Gastroesophageal sphincter (tissue), 4 donors: Measurements from ENCODE around the gene DRAP1. TPM values are rescaled to one million over a fixed set of nuclear protein-coding genes. Genes with fewer than 3 reads are reported as not detected.
"Not testable (repeated sequence)": the region's sequence is repeated elsewhere in the genome, so short reads cannot be mapped to it uniquely, and the experiment has no call there.

Experiments
- ATAC-seq: fragments of 150-250 bp; one replicate; pipeline ENCODE4 v1.9.1; 2016; ENCODE audit warnings: mild to moderate bottlenecking, moderate library complexity
- H3K27ac ChIP-seq, 4 donors: fragments of 200-600 bp; sonication (generic) in 3 of 4; 1 replicate in 3 of 4; 2 replicates in 1 of 4; pipeline ENCODE4 v1.5.1; 2016 to 2019
- H3K27me3 ChIP-seq: fragments of 200-600 bp; sonication (generic); one replicate; pipeline ENCODE4 v1.5.1; 2019
- H3K36me3 ChIP-seq, 2 donors: fragments of 200-600 bp; sonication (generic); one replicate each; pipeline ENCODE4 v1.5.1; 2019; ENCODE audit warnings: control low read depth in 1 of 2
- H3K4me1 ChIP-seq, 3 donors: fragments of 200-600 bp; sonication (generic); 1 replicate in 2 of 3; 2 replicates in 1 of 3; pipeline ENCODE4 v1.5.1; 2016 to 2019; ENCODE audit warnings: control low read depth in 2 of 3
- H3K4me3 ChIP-seq, 2 donors: fragments of 200-600 bp; sonication (generic); one replicate each; pipeline ENCODE4 v1.5.1; 2019; ENCODE audit warnings: mild to moderate bottlenecking in 1 of 2, moderate library complexity in 1 of 2
- H3K9me3 ChIP-seq, 3 donors: fragments of 200-600 bp; sonication (generic); one replicate each; pipeline ENCODE4 v1.5.1; 2017 to 2019; ENCODE audit warnings: control low read depth in 2 of 3
- CTCF ChIP-seq, 4 experiments: fragments of 200-600 bp in 2 of 4; fragments of 450-650 bp in 2 of 4; sonication (generic) in 1 of 4; IDR thresholded peaks; one replicate each; pipeline ENCODE4 v1.5.1; 2017 to 2019; ENCODE audit warnings: antibody characterized with exemption in 4 of 4, mild to moderate bottlenecking in 2 of 4, moderate library complexity in 2 of 4
- EP300 ChIP-seq: sonication (generic); formaldehyde crosslinking; IDR thresholded peaks from one replicate; pipeline ENCODE4 v1.6.1; 2017; ENCODE audit warnings: antibody characterized with exemption, mild to moderate bottlenecking
- POLR2A ChIP-seq, 2 donors: fragments of 450-650 bp; IDR thresholded peaks; one replicate each; pipeline ENCODE4 v1.6.1; 2017; ENCODE audit warnings: antibody characterized with exemption in 2 of 2, mild to moderate bottlenecking in 2 of 2, moderate library complexity in 1 of 2
- POLR2AphosphoS5 ChIP-seq: sonication (generic); formaldehyde crosslinking; IDR thresholded peaks from one replicate; pipeline ENCODE4 v1.6.1; 2017; ENCODE audit warnings: antibody characterized with exemption
- WGBS, 2 donors: methylation state at CpG; one replicate each; pipeline ENCODE4 v1.1.5; 2018; ENCODE audit warnings: low coverage in 1 of 2; 5-methylcytosine and 5-hydroxymethylcytosine counted together
- total RNA-seq, 4 donors: library from RNA; depleted of rRNA; stranded (reverse); fragments of >200 nt; gene quantifications; one replicate each; pipeline ENCODE4 v1.1.0, GENCODE V29; 2016

The DRAP1 gene
- total RNA-seq, 4 donors from 2014 or later = 80.2 to 118 (median 98.8) TPM

- WGBS, 2 donors = 5% methylated on average over 11 of the region's 57 CpGs; no CpG with 5 or more reads in 1 of the 2 donors
- no peak for ATAC-seq
- peak overlapping the region; percentile 82 to 99 (median 95) for H3K27ac ChIP-seq
- peak overlapping the region; percentile 48 to 86 for H3K4me3 ChIP-seq
- no peaks in the 10 kb centered on the region for H3K27me3 ChIP-seq
- H3K4me1 ChIP-seq = peaks cover 0 to 74% (median 38%) of the 10 kb centered on the region in 3 donors
- TF ChIP-seq POLR2AphosphoS5 (no peak), POLR2A (IDR thresholded peaks at IDR 0.05) (peak in 1 of 2 donors; percentile 17), CTCF (IDR thresholded peaks at IDR 0.05) (peak in 2 of 4 experiments; percentile 3 to 48)
- peaks cover 0 to 7% of the 10 kb centered on the region in 2 donors for H3K36me3 ChIP-seq
- no peaks in the 10 kb centered on the region for H3K9me3 ChIP-seq
These were observed 27.7 kb upstream of the DRAP1 start for GRCh38 chr11:65891219-65892136.

- Histone ChIP-seq H3K4me3 (peak overlapping the region in 1 of 2 donors; percentile 86), H3K4me1 (peaks cover 0 to 67% (median 37%) of the 10 kb centered on the region in 3 donors), H3K27ac (peak overlapping the region; percentile 82 to 99 (median 95))
- H3K9me3 ChIP-seq, ATAC-seq, H3K36me3 ChIP-seq, H3K27me3 ChIP-seq: not testable (repeated sequence)
- WGBS, 2 donors = 55% methylated on average over 5 of the region's 5 CpGs; no CpG with 5 or more reads in 1 of the 2 donors
These were observed 27.1 kb upstream of the DRAP1 start for GRCh38 chr11:65892137-65892540.

GRCh38 chr11:65892661-65893317, 26.4 kb upstream of the DRAP1 start:
- TF ChIP-seq EP300 = no peak
- TF ChIP-seq POLR2A (IDR thresholded peaks at IDR 0.05) = no peak
- no peak for TF ChIP-seq CTCF (IDR thresholded peaks at IDR 0.05)
- no peak for TF ChIP-seq POLR2AphosphoS5
- Histone ChIP-seq H3K27me3 (no peaks in the 10 kb centered on the region), H3K4me3 (peak overlapping the region in 1 of 2 donors; percentile 86), H3K36me3 (no peaks in the 10 kb centered on the region), H3K4me1 (peaks cover 0 to 61% (median 30%) of the 10 kb centered on the region in 3 donors), H3K9me3 (no peaks in the 10 kb centered on the region), H3K27ac (peak overlapping the region; percentile 82 to 99 (median 95))
- 76 to 82% methylated on average over 5 to 6 of the region's 10 CpGs for WGBS, 2 donors
- ATAC-seq = no peak

GRCh38 chr11:65894034-65894591, 25.1 kb upstream of the DRAP1 start:
- ATAC-seq = no peak
- TF ChIP-seq POLR2A (IDR thresholded peaks at IDR 0.05) = peak; percentile 14 to 26
- no peak for TF ChIP-seq EP300
- H3K36me3 ChIP-seq = no peaks in the 10 kb centered on the region
- H3K27ac ChIP-seq = peak overlapping the region; percentile 65 to 99 (median 95)
- H3K9me3 ChIP-seq = no peaks in the 10 kb centered on the region
- peaks cover 3% of the 10 kb centered on the region for H3K27me3 ChIP-seq
- H3K4me3 ChIP-seq = peak overlapping the region in 1 of 2 donors; percentile 26
- 49 to 94% methylated on average over 2 to 4 of the region's 16 CpGs for WGBS, 2 donors
- peaks cover 0 to 54% (median 30%) of the 10 kb centered on the region in 3 donors for H3K4me1 ChIP-seq

- 91 to 95% methylated on average over 4 to 5 of the region's 5 CpGs for WGBS, 2 donors
- Histone ChIP-seq H3K27ac (no peak overlapping the region), H3K4me1 (peaks cover 0 to 55% (median 28%) of the 10 kb centered on the region in 3 donors), H3K36me3 (no peaks in the 10 kb centered on the region), H3K9me3 (no peaks in the 10 kb centered on the region), H3K27me3 (peaks cover 13% of the 10 kb centered on the region), H3K4me3 (no peak overlapping the region)
- ATAC-seq = no peak
- TF ChIP-seq POLR2A (IDR thresholded peaks at IDR 0.05) = no peak
- no peak for TF ChIP-seq CTCF (IDR thresholded peaks at IDR 0.05)
- TF ChIP-seq POLR2AphosphoS5 = no peak
- no peak for TF ChIP-seq EP300
These were observed 23.7 kb upstream of the DRAP1 start for GRCh38 chr11:65895482-65895981.
